HEK293T (cell line): ENCODE data around the gene FXYD7.

Experiments used
- ARNT ChIP-seq: fragments of 450-650 bp; IDR thresholded peaks from 2 replicates; pipeline ENCODE4 v1.6.1; 2017; ENCODE audit warnings: mild to moderate bottlenecking
- BHLHE40 ChIP-seq: fragments of 450-650 bp; IDR thresholded peaks from 2 replicates; pipeline ENCODE4 v1.6.1; 2016; ENCODE audit warnings: mild to moderate bottlenecking, moderate library complexity, borderline replicate concordance
- FOXA1 ChIP-seq: fragments of 450-650 bp; IDR thresholded peaks from 2 replicates; pipeline ENCODE4 v1.6.1; 2016; ENCODE audit warnings: mild to moderate bottlenecking
- FOXM1 ChIP-seq: fragments of 450-650 bp; IDR thresholded peaks from 2 replicates; pipeline ENCODE4 v1.6.1; 2017; ENCODE audit warnings: mild to moderate bottlenecking, borderline replicate concordance
- HDGF ChIP-seq: fragments of 450-650 bp; IDR thresholded peaks from 2 replicates; pipeline ENCODE4 v1.6.1; 2017; ENCODE audit warnings: antibody characterized with exemption, borderline replicate concordance
- NFRKB ChIP-seq: fragments of 450-650 bp; IDR thresholded peaks from 2 replicates; pipeline ENCODE4 v1.6.1; 2016; ENCODE audit warnings: mild to moderate bottlenecking, moderate library complexity
- SP1 ChIP-seq: fragments of 450-650 bp; IDR thresholded peaks from 2 replicates; pipeline ENCODE4 v1.6.1; 2017
- SUZ12 ChIP-seq: fragments of 450-650 bp; IDR thresholded peaks from 2 replicates; pipeline ENCODE4 v1.6.1; 2016; ENCODE audit warnings: mild to moderate bottlenecking
- TARDBP ChIP-seq: fragments of 450-650 bp; IDR thresholded peaks from 2 replicates; pipeline ENCODE4 v1.6.1; 2016
- ZNF384 ChIP-seq: fragments of 450-650 bp; IDR thresholded peaks from 2 replicates; pipeline ENCODE4 v1.6.1; 2016

- no peak for TF ChIP-seq SP1
- TF ChIP-seq SUZ12, result no peak
- TF ChIP-seq ARNT, result no peak
- no peak for TF ChIP-seq TARDBP
- no peak for TF ChIP-seq FOXM1
- TF ChIP-seq ZNF384, result no peak
- TF ChIP-seq HDGF, result no peak
- TF ChIP-seq BHLHE40, result no peak
- TF ChIP-seq NFRKB, result no peak
- TF ChIP-seq FOXA1, result no peak
Measured at GRCh38 chr19:35167251-35168119, 24.4 kb downstream of the FXYD7 start.
